Measurements from ENCODE around the gene IL2RA. TPM values are rescaled to one million over a fixed set of nuclear protein-coding genes. Genes with fewer than 3 reads are reported as not detected.
"Not testable (repeated sequence)": the region's sequence is repeated elsewhere in the genome, so short reads cannot be mapped to it uniquely, and the experiment has no call there.

IL2RA gene
- total RNA-seq, 2 donors from 2014 or later = 51.7 to 59.2 TPM

- ATAC-seq (no peak), DNase-seq (no peak)
- Mint-ChIP-seq H3K27me3 (no peaks in the 10 kb centered on the region), H3K27ac (peak overlapping the region; percentile 56), H3K36me3 (ENCODE audit: low read depth) (peaks cover 4% of the 10 kb centered on the region), H3K4me3 (peak overlapping the region; percentile 28), H3K4me1 (peaks cover 36% of the 10 kb centered on the region)
- no peaks in the 10 kb centered on the region for H3K9me3 ChIP-seq (ENCODE audit: control insufficient read depth, low read length, poor library complexity, severe bottlenecking)
Measured at GRCh38 chr10:6074489-6075301, 12.5 kb upstream of the IL2RA start.

- Mint-ChIP-seq H3K27ac (peak overlapping the region; percentile 96), H3K27me3 (no peaks in the 10 kb centered on the region), H3K4me3 (peak overlapping the region; percentile 75), H3K4me1 (peaks cover 53% of the 10 kb centered on the region), H3K36me3 (ENCODE audit: low read depth) (peaks cover 4% of the 10 kb centered on the region)
- DNase-seq (no peak), ATAC-seq (peak; percentile 29)
- no peaks in the 10 kb centered on the region for H3K9me3 ChIP-seq (ENCODE audit: control insufficient read depth, low read length, poor library complexity, severe bottlenecking)
Measured at GRCh38 chr10:6072215-6072934, 10.2 kb upstream of the IL2RA start.

- Mint-ChIP-seq H3K4me3 (peak overlapping the region; percentile 75), H3K27ac (peak overlapping the region; percentile 96), H3K4me1 (peaks cover 54% of the 10 kb centered on the region)
Measured at GRCh38 chr10:6071181-6072175, 9.3 kb upstream of the IL2RA start.

GRCh38 chr10:6070660-6071059 lies 8.5 kb upstream of the IL2RA start:
- Mint-ChIP-seq H3K4me3 (peak overlapping the region; percentile 13), H3K4me1 (peaks cover 62% of the 10 kb centered on the region), H3K36me3 (ENCODE audit: low read depth) (peaks cover 4% of the 10 kb centered on the region), H3K27ac (peak overlapping the region; percentile 96), H3K27me3 (no peaks in the 10 kb centered on the region)
- no peaks in the 10 kb centered on the region for H3K9me3 ChIP-seq (ENCODE audit: control insufficient read depth, low read length, poor library complexity, severe bottlenecking)
- ATAC-seq = no peak
- no peak for DNase-seq

More at GRCh38 chr10:6071181-6072175, 9.3 kb upstream of the IL2RA start:
- peaks cover 4% of the 10 kb centered on the region for H3K36me3 Mint-ChIP-seq (ENCODE audit: low read depth)
- DNase-seq (no peak), ATAC-seq (no peak)
- H3K9me3 ChIP-seq (ENCODE audit: control insufficient read depth, low read length, poor library complexity, severe bottlenecking) = no peaks in the 10 kb centered on the region
- H3K27me3 Mint-ChIP-seq = no peaks in the 10 kb centered on the region

- DNase-seq (no peak), ATAC-seq (peak; percentile 69)
- Mint-ChIP-seq H3K27ac (peak overlapping the region; percentile 96), H3K4me1 (peaks cover 63% of the 10 kb centered on the region), H3K27me3 (no peaks in the 10 kb centered on the region), H3K36me3 (ENCODE audit: low read depth) (peaks cover 4% of the 10 kb centered on the region), H3K4me3 (peak overlapping the region; percentile 81)
- H3K9me3 ChIP-seq (ENCODE audit: control insufficient read depth, low read length, poor library complexity, severe bottlenecking) = no peaks in the 10 kb centered on the region
Measured at GRCh38 chr10:6069081-6069931, 7.1 kb upstream of the IL2RA start.

GRCh38 chr10:6068422-6068821 lies 6.3 kb upstream of the IL2RA start:
- H3K9me3 ChIP-seq (ENCODE audit: control insufficient read depth, low read length, poor library complexity, severe bottlenecking) = no peaks in the 10 kb centered on the region
- ATAC-seq (peak; percentile 85), DNase-seq (no peak)
- Mint-ChIP-seq H3K27me3 (no peaks in the 10 kb centered on the region), H3K4me3 (peak overlapping the region; percentile 81), H3K36me3 (ENCODE audit: low read depth) (peaks cover 4% of the 10 kb centered on the region), H3K4me1 (peaks cover 64% of the 10 kb centered on the region), H3K27ac (peak overlapping the region; percentile 96)

GRCh38 chr10:6068006-6068405 lies 5.8 kb upstream of the IL2RA start:
- H3K9me3 ChIP-seq (ENCODE audit: control insufficient read depth, low read length, poor library complexity, severe bottlenecking) = no peaks in the 10 kb centered on the region
- ATAC-seq = no peak
- Mint-ChIP-seq H3K4me3 (peak overlapping the region; percentile 81), H3K36me3 (ENCODE audit: low read depth) (peaks cover 4% of the 10 kb centered on the region), H3K4me1 (peaks cover 63% of the 10 kb centered on the region), H3K27ac (peak overlapping the region; percentile 96), H3K27me3 (no peaks in the 10 kb centered on the region)
- no peak for DNase-seq

GRCh38 chr10:6067457-6067856 lies 5.3 kb upstream of the IL2RA start:
- H3K36me3 Mint-ChIP-seq (ENCODE audit: low read depth) = peaks cover 4% of the 10 kb centered on the region
- H3K4me3 Mint-ChIP-seq = peak overlapping the region; percentile 80
- peak overlapping the region; percentile 96 for H3K27ac Mint-ChIP-seq
- no peak for ATAC-seq
- no peak for DNase-seq
- H3K4me1 Mint-ChIP-seq = peaks cover 62% of the 10 kb centered on the region
- no peaks in the 10 kb centered on the region for H3K27me3 Mint-ChIP-seq
- no peaks in the 10 kb centered on the region for H3K9me3 ChIP-seq (ENCODE audit: control insufficient read depth, low read length, poor library complexity, severe bottlenecking)

- no peak for ATAC-seq
- H3K27ac Mint-ChIP-seq = peak overlapping the region; percentile 96
- no peak for DNase-seq
Measured at GRCh38 chr10:6065835-6066234, 3.7 kb upstream of the IL2RA start.

GRCh38 chr10:6065406-6065805 lies 3.2 kb upstream of the IL2RA start:
- peaks cover 5% of the 10 kb centered on the region for H3K9me3 ChIP-seq (ENCODE audit: control insufficient read depth, low read length, poor library complexity, severe bottlenecking)
- DNase-seq (no peak), ATAC-seq (no peak)
- peak overlapping the region; percentile 96 for H3K27ac Mint-ChIP-seq
- H3K27me3 Mint-ChIP-seq = no peaks in the 10 kb centered on the region
- no peak overlapping the region for H3K4me3 Mint-ChIP-seq
- H3K36me3 Mint-ChIP-seq (ENCODE audit: low read depth) = peaks cover 3% of the 10 kb centered on the region
- H3K4me1 Mint-ChIP-seq = peaks cover 49% of the 10 kb centered on the region

More at GRCh38 chr10:6065835-6066234, 3.7 kb upstream of the IL2RA start:
- Mint-ChIP-seq H3K36me3 (ENCODE audit: low read depth) (peaks cover 4% of the 10 kb centered on the region), H3K4me3 (peak overlapping the region; percentile 1), H3K27me3 (no peaks in the 10 kb centered on the region), H3K4me1 (peaks cover 53% of the 10 kb centered on the region)
- H3K9me3 ChIP-seq (ENCODE audit: control insufficient read depth, low read length, poor library complexity, severe bottlenecking) = peaks cover under 1% of the 10 kb centered on the region

- H3K36me3 Mint-ChIP-seq (ENCODE audit: low read depth); DNase-seq; H3K9me3 ChIP-seq (ENCODE audit: control insufficient read depth, low read length, poor library complexity, severe bottlenecking); H3K4me3 Mint-ChIP-seq; H3K27me3 Mint-ChIP-seq; ATAC-seq: not testable (repeated sequence)
- Mint-ChIP-seq H3K27ac (peak overlapping the region; percentile 96), H3K4me1 (peaks cover 52% of the 10 kb centered on the region)
Measured at GRCh38 chr10:6064726-6065125, 2.6 kb upstream of the IL2RA start.

- no peak for DNase-seq
- no peak for ATAC-seq
- Mint-ChIP-seq H3K36me3 (ENCODE audit: low read depth) (no peaks in the 10 kb centered on the region), H3K4me3 (no peak overlapping the region), H3K27me3 (no peaks in the 10 kb centered on the region), H3K27ac (peak overlapping the region; percentile 96), H3K4me1 (peaks cover 57% of the 10 kb centered on the region)
- H3K9me3 ChIP-seq (ENCODE audit: control insufficient read depth, low read length, poor library complexity, severe bottlenecking) = peaks cover 9% of the 10 kb centered on the region
Measured at GRCh38 chr10:6064119-6064518, 2.0 kb upstream of the IL2RA start.

Data from T-helper 17 cell (primary cell).